Midbrain (tissue), 1 donor: ENCODE measurements around the gene TSEN34.
"Not testable (repeated sequence)": the region's sequence is repeated elsewhere in the genome, so short reads cannot be mapped to it uniquely, and the experiment has no call there.

Experiments used
- DNase-seq: peaks from one replicate; lab custom pipeline; 2025; lab: John Stamatoyannopoulos, UW

The TSEN34 gene

GRCh38 chr19:54188215-54188871, 2.8 kb upstream of the TSEN34 start:
- DNase-seq, result no peak

- DNase-seq, result no peak
Observed at GRCh38 chr19:54189145-54189734, 1.9 kb upstream of the TSEN34 start, which contains the start of gene MBOAT7. Gene MBOAT7, minus strand, starts transcription at chr19:54189580. Its CDS starts 1,072 bp downstream, at chr19:54188508.

- DNase-seq, result peak; percentile 100
Observed at GRCh38 chr19:54189735-54190502, 1.2 kb upstream of the TSEN34 start.

- peak; percentile 99 for DNase-seq
Observed at GRCh38 chr19:54190503-54191010, 551 bp upstream of the TSEN34 start.

GRCh38 chr19:54191811-54192453, 824 bp downstream of the TSEN34 start:
- no peak for DNase-seq

GRCh38 chr19:54193011-54193410, 1.9 kb downstream of the TSEN34 start:
- no peak for DNase-seq

- not testable (repeated sequence) for DNase-seq
Observed at GRCh38 chr19:54194463-54194862, 3.4 kb downstream of the TSEN34 start.

- no peak for DNase-seq
Observed at GRCh38 chr19:54196536-54196935, 5.4 kb downstream of the TSEN34 start.

GRCh38 chr19:54197121-54197520, 6.0 kb downstream of the TSEN34 start:
- no peak for DNase-seq

- no peak for DNase-seq
Observed at GRCh38 chr19:54199401-54199800, 8.3 kb downstream of the TSEN34 start.

GRCh38 chr19:54201172-54201701, 10.1 kb downstream of the TSEN34 start:
- DNase-seq, result no peak

GRCh38 chr19:54201980-54202379, 10.9 kb downstream of the TSEN34 start:
- no peak for DNase-seq

GRCh38 chr19:54203151-54203611, 12.1 kb downstream of the TSEN34 start:
- no peak for DNase-seq

- no peak for DNase-seq
Observed at GRCh38 chr19:54204767-54205468, 13.8 kb downstream of the TSEN34 start.

- no peak for DNase-seq
Observed at GRCh38 chr19:54206030-54206830, 15.1 kb downstream of the TSEN34 start.

- DNase-seq, result no peak
Observed at GRCh38 chr19:54206831-54207177, 15.7 kb downstream of the TSEN34 start.

GRCh38 chr19:54207193-54207592, 16.1 kb downstream of the TSEN34 start:
- DNase-seq, result not testable (repeated sequence)

- DNase-seq, result no peak
Observed at GRCh38 chr19:54207676-54207982, 16.5 kb downstream of the TSEN34 start.

- peak; percentile 69 for DNase-seq
Observed at GRCh38 chr19:54207983-54208783, 17.1 kb downstream of the TSEN34 start.

- no peak for DNase-seq
Observed at GRCh38 chr19:54208784-54209057, 17.6 kb downstream of the TSEN34 start.
